H9 (cell line): ENCODE data around the gene SNRPD1. TPM values are rescaled to one million over a fixed set of nuclear protein-coding genes. Genes with fewer than 3 reads are reported as not detected.

Experiments used
- DNase-seq: peaks from one replicate; pipeline ENCODE4 v3.0.0-alpha.2; 2017
- H2AFZ ChIP-seq: one replicate; pipeline ENCODE4 v1.6.1; 2013; ENCODE audit warnings: mild to moderate bottlenecking, low read length, control low read depth, moderate library complexity
- H2AK5ac ChIP-seq: 2 replicates; pipeline ENCODE4 v1.6.1; 2013; ENCODE audit warnings: low read length, control low read depth, mixed read lengths; ENCODE audit not compliant: insufficient read length
- H2BK120ac ChIP-seq: one replicate; pipeline ENCODE4 v1.6.1; 2013; ENCODE audit warnings: low read depth, mild to moderate bottlenecking, low read length, control low read depth, inconsistent platforms; ENCODE audit not compliant: poor library complexity, severe bottlenecking
- H2BK12ac ChIP-seq: 2 replicates; pipeline ENCODE4 v1.6.1; 2013; ENCODE audit warnings: low read length, control low read depth, mixed read lengths, low read depth; ENCODE audit not compliant: insufficient read length
- H2BK15ac ChIP-seq: 2 replicates; pipeline ENCODE4 v1.6.1; 2013; ENCODE audit warnings: low read depth, low read length, control low read depth
- H2BK20ac ChIP-seq: one replicate; pipeline ENCODE4 v1.6.1; 2013; ENCODE audit warnings: low read depth, mild to moderate bottlenecking, low read length, control low read depth, inconsistent platforms; ENCODE audit not compliant: poor library complexity, severe bottlenecking
- H2BK5ac ChIP-seq: 2 replicates; pipeline ENCODE4 v1.6.1; 2013; ENCODE audit warnings: low read length, control low read depth, mixed read lengths; ENCODE audit not compliant: insufficient read length
- H3K14ac ChIP-seq: 2 replicates; pipeline ENCODE4 v1.6.1; 2013; ENCODE audit warnings: low read length, control low read depth; ENCODE audit not compliant: insufficient read depth
- H3K18ac ChIP-seq: 2 replicates; pipeline ENCODE4 v1.6.1; 2013; ENCODE audit warnings: low read depth, mild to moderate bottlenecking, mixed read lengths, low read length, control low read depth; ENCODE audit not compliant: insufficient read length
- H3K23ac ChIP-seq: 2 replicates; pipeline ENCODE4 v1.6.1; 2013; ENCODE audit warnings: low read length, control low read depth, mixed read lengths, low read depth; ENCODE audit not compliant: insufficient read length
- H3K23me2 ChIP-seq: 2 replicates; pipeline ENCODE4 v1.6.1; 2013; ENCODE audit warnings: low read depth, mild to moderate bottlenecking, mixed read lengths, low read length, control low read depth; ENCODE audit not compliant: insufficient read length, poor library complexity, severe bottlenecking
- H3K27ac ChIP-seq: 2 replicates; pipeline ENCODE4 v1.5.1; 2013; ENCODE audit warnings: low read length, control low read depth, mixed read lengths, low read depth; ENCODE audit not compliant: insufficient read length
- H3K27me3 ChIP-seq: 2 replicates; pipeline ENCODE4 v1.6.1; 2013; ENCODE audit warnings: low read length, control low read depth, inconsistent platforms; ENCODE audit not compliant: insufficient read depth
- H3K4ac ChIP-seq: 2 replicates; pipeline ENCODE4 v1.6.1; 2013; ENCODE audit warnings: low read depth, mild to moderate bottlenecking, control low read depth, inconsistent platforms, low read length, moderate library complexity
- H3K4me1 ChIP-seq: 2 replicates; pipeline ENCODE4 v1.6.1; 2013; ENCODE audit warnings: low read length, control low read depth, inconsistent platforms; ENCODE audit not compliant: insufficient read depth
- H3K4me2 ChIP-seq: 2 replicates; pipeline ENCODE4 v1.6.1; 2013; ENCODE audit warnings: low read length, control low read depth, mixed read lengths; ENCODE audit not compliant: insufficient read length, insufficient read depth
- H3K56ac ChIP-seq: 2 replicates; pipeline ENCODE4 v1.6.1; 2013; ENCODE audit warnings: low read depth, mild to moderate bottlenecking, mixed read lengths, low read length, control low read depth; ENCODE audit not compliant: insufficient read length
- H3K79me1 ChIP-seq: 2 replicates; pipeline ENCODE4 v1.6.1; 2013; ENCODE audit warnings: low read depth, mild to moderate bottlenecking, moderate library complexity, low read length, control low read depth, inconsistent platforms; ENCODE audit not compliant: insufficient read depth, poor library complexity, severe bottlenecking
- H3K79me2 ChIP-seq: 2 replicates; pipeline ENCODE4 v1.6.1; 2013; ENCODE audit warnings: low read length, control low read depth, inconsistent platforms; ENCODE audit not compliant: insufficient read depth
- H3K9ac ChIP-seq: 2 replicates; pipeline ENCODE4 v1.6.1; 2013; ENCODE audit warnings: low read length, control low read depth, mixed read lengths; ENCODE audit not compliant: insufficient read length; ENCODE audit errors: extremely low read depth
- H3K9me3 ChIP-seq: one replicate; pipeline ENCODE4 v1.6.1; 2013; ENCODE audit warnings: low read depth, low read length, inconsistent platforms; ENCODE audit not compliant: control insufficient read depth
- H3T11ph ChIP-seq: one replicate; pipeline ENCODE4 v1.6.1; 2013; ENCODE audit warnings: mild to moderate bottlenecking, low read length, control low read depth, inconsistent platforms
- H4K20me1 ChIP-seq: one replicate; pipeline ENCODE4 v1.6.1; 2013; ENCODE audit not compliant: control insufficient read depth, insufficient read length, insufficient read depth
- H4K5ac ChIP-seq: 2 replicates; pipeline ENCODE4 v1.6.1; 2013; ENCODE audit warnings: low read depth, mild to moderate bottlenecking, mixed read lengths, low read length, control low read depth; ENCODE audit not compliant: insufficient read length
- H4K8ac ChIP-seq: replicated peaks from 2 replicates; pipeline ENCODE4 v1.6.1; 2013; ENCODE audit warnings: low read length, control low read depth, mixed read lengths, low read depth; ENCODE audit not compliant: insufficient read length
- H4K91ac ChIP-seq: 2 replicates; pipeline ENCODE4 v1.6.1; 2013; ENCODE audit warnings: low read depth, mild to moderate bottlenecking, moderate library complexity, mixed read lengths, low read length, control low read depth; ENCODE audit not compliant: insufficient read length
- H3K27ac Mint-ChIP-seq, 3 experiments: 2 replicates in 2 of 3; 3 replicates in 1 of 3; pipeline ENCODE4 v1.8.0; 2020 to 2021; ENCODE audit warnings: mixed read lengths in 3 of 3, mild to moderate bottlenecking in 1 of 3, moderate library complexity in 1 of 3
- H3K27me3 Mint-ChIP-seq: 2 replicates; pipeline ENCODE4 v1.8.0; 2021; ENCODE audit warnings: low read depth, mild to moderate bottlenecking, moderate library complexity, mixed read lengths
- H3K36me3 Mint-ChIP-seq, 3 experiments: 2 replicates in 2 of 3; 3 replicates in 1 of 3; pipeline ENCODE4 v1.8.0; 2020 to 2021; ENCODE audit warnings: low read depth in 3 of 3, mixed read lengths in 3 of 3; ENCODE audit not compliant: insufficient read depth in 1 of 3
- H3K4me1 Mint-ChIP-seq, 2 experiments: 2 replicates each; pipeline ENCODE4 v1.8.0; 2020; ENCODE audit warnings: mixed read lengths in 2 of 2
- H3K4me3 Mint-ChIP-seq, 2 experiments: 2 replicates in 1 of 2; 3 replicates in 1 of 2; pipeline ENCODE4 v1.8.0; 2020 to 2021; ENCODE audit warnings: mild to moderate bottlenecking in 2 of 2, mixed read lengths in 2 of 2, moderate library complexity in 1 of 2
- H3K9me3 Mint-ChIP-seq, 2 experiments: 2 replicates in 1 of 2; 3 replicates in 1 of 2; pipeline ENCODE4 v1.8.0; 2020; ENCODE audit warnings: mild to moderate bottlenecking in 2 of 2, mixed read lengths in 2 of 2, moderate library complexity in 1 of 2
- CTCF ChIP-seq: fragments of 200-600 bp; sonication (generic); conservative IDR thresholded peaks from 3 replicates; pipeline ENCODE4 v1.8.0; 2021; ENCODE audit warnings: antibody characterized with exemption, mild to moderate bottlenecking
- WGBS: extraction: QIAGEN DNeasy Blood & Tissue Kit; methylation state at CpG from one replicate; pipeline ENCODE4 v1.1.7; 2013; ENCODE audit warnings: missing lambda C conversion rate, low lambda C conversion rate, mixed read lengths; ENCODE audit not compliant: insufficient read length; ENCODE audit errors: extremely low coverage; 5-methylcytosine and 5-hydroxymethylcytosine counted together
- total RNA-seq: library from RNA; stranded (reverse); gene quantifications from 2 replicates; pipeline ENCODE4 v1.2.1, GENCODE V29; 2021

SNRPD1 gene
- total RNA-seq, 1 experiment from 2014 or later = 178 TPM

- Histone ChIP-seq H3K9ac (no peak overlapping the region), H2BK120ac (no peak overlapping the region), H3K23ac (no peak overlapping the region), H3K56ac (no peak overlapping the region), H2AK5ac (no peak overlapping the region), H3K4me2 (no peak overlapping the region), H3K27me3 (no peaks in the 10 kb centered on the region), H4K91ac (no peak overlapping the region), H2BK20ac (no peak overlapping the region), H4K5ac (no peak overlapping the region), H3K79me1 (no peaks in the 10 kb centered on the region), H3K27ac (no peak overlapping the region), H4K8ac (no peak overlapping the region), H3K4ac (no peak overlapping the region), H2BK12ac (no peak overlapping the region), H3K18ac (no peak overlapping the region), H3K14ac (no peak overlapping the region), H2BK15ac (no peak overlapping the region), H3K79me2 (no peaks in the 10 kb centered on the region), H3K4me1 (no peaks in the 10 kb centered on the region; the same call in 1 of the 2 replicates), H2AFZ (no peak overlapping the region), H3T11ph (no peak overlapping the region), H2BK5ac (no peak overlapping the region), H3K23me2 (no peaks in the 10 kb centered on the region), H4K20me1 (no peaks in the 10 kb centered on the region), H3K9me3 (no peaks in the 10 kb centered on the region)
- H3K4me1 Mint-ChIP-seq = peaks cover 12% of the 10 kb centered on the region in 2 experiments
- H3K36me3 Mint-ChIP-seq = peaks cover 0 to under 1% (median 0%) of the 10 kb centered on the region in 3 experiments; a peak in 1 of 7 replicates
- WGBS = no CpG with 5 or more reads among the region's 1 CpG
- TF ChIP-seq CTCF = no peak
- no peaks in the 10 kb centered on the region for H3K27me3 Mint-ChIP-seq
- H3K27ac Mint-ChIP-seq = no peak overlapping the region
- no peaks in the 10 kb centered on the region for H3K9me3 Mint-ChIP-seq
- DNase-seq = no peak
- no peak overlapping the region for H3K4me3 Mint-ChIP-seq
Observed at GRCh38 chr18:21678859-21679258, 66.7 kb downstream of the SNRPD1 start.
